Mesenchymal stem cell (in vitro differentiated cells and primary cell): ENCODE measurements around the gene TMEM129.
A peak's percentile ranks its signal among the peaks of the same experiment; 100 is the strongest.

ENCODE experiments used
- DNase-seq: peaks from one replicate; pipeline ENCODE4 v3.0.0-alpha.2; 2013
- H2AFZ ChIP-seq: one replicate; pipeline ENCODE4 v1.6.1; 2013; ENCODE audit warnings: low read depth, mild to moderate bottlenecking, control low read depth, inconsistent platforms, low read length, moderate library complexity
- H2AK5ac ChIP-seq: 2 replicates; pipeline ENCODE4 v1.6.1; 2013; ENCODE audit warnings: low read length, moderate library complexity, mild to moderate bottlenecking, inconsistent platforms; ENCODE audit not compliant: severe bottlenecking
- H2BK120ac ChIP-seq: one replicate; pipeline ENCODE4 v1.6.1; 2013; ENCODE audit warnings: low read depth, mild to moderate bottlenecking, inconsistent platforms, low read length, moderate library complexity
- H2BK12ac ChIP-seq, 2 experiments: one replicate each; pipeline ENCODE4 v1.6.1; 2013; ENCODE audit warnings: inconsistent platforms in 2 of 2, low read length in 2 of 2, mild to moderate bottlenecking in 2 of 2, moderate library complexity in 2 of 2, control low read depth in 1 of 2
- H2BK15ac ChIP-seq: one replicate; pipeline ENCODE4 v1.6.1; 2013; ENCODE audit warnings: mild to moderate bottlenecking, low read depth, inconsistent platforms; ENCODE audit not compliant: poor library complexity, severe bottlenecking
- H2BK5ac ChIP-seq: 2 replicates; pipeline ENCODE4 v1.6.1; 2013; ENCODE audit warnings: low read depth, mild to moderate bottlenecking, low read length, control low read depth, inconsistent platforms; ENCODE audit not compliant: poor library complexity, severe bottlenecking
- H3K14ac ChIP-seq, 2 experiments: one replicate each; pipeline ENCODE4 v1.6.1; 2013; ENCODE audit warnings: inconsistent platforms in 2 of 2, low read length in 2 of 2, control low read depth in 1 of 2, mild to moderate bottlenecking in 1 of 2, moderate library complexity in 1 of 2
- H3K18ac ChIP-seq, 2 experiments: one replicate each; pipeline ENCODE4 v1.6.1; 2013; ENCODE audit warnings: inconsistent platforms in 2 of 2, low read length in 2 of 2, control low read depth in 1 of 2, low read depth in 1 of 2, mild to moderate bottlenecking in 1 of 2
- H3K23ac ChIP-seq, 2 experiments: one replicate each; pipeline ENCODE4 v1.6.1; 2013; ENCODE audit warnings: inconsistent platforms in 2 of 2, low read length in 2 of 2, mild to moderate bottlenecking in 2 of 2, moderate library complexity in 2 of 2, control low read depth in 1 of 2
- H3K27ac ChIP-seq: 2 replicates; pipeline ENCODE4 v1.5.1; 2013; ENCODE audit warnings: mild to moderate bottlenecking, moderate library complexity, low read length, control low read depth, inconsistent platforms; ENCODE audit not compliant: poor library complexity, severe bottlenecking
- H3K27me3 ChIP-seq, 2 experiments: 2 replicates each; pipeline versions ENCODE4 v1.6.1 to v1.7.0; 2013; ENCODE audit warnings: low read length in 2 of 2, mild to moderate bottlenecking in 2 of 2, moderate library complexity in 2 of 2, control low read depth in 1 of 2, inconsistent platforms in 1 of 2; ENCODE audit not compliant: control insufficient read depth in 1 of 2, insufficient read depth in 1 of 2
- H3K36me3 ChIP-seq, 2 experiments: 2 replicates each; pipeline versions ENCODE4 v1.6.1 to v1.7.0; 2013; ENCODE audit warnings: low read length in 2 of 2, control low read depth in 1 of 2, inconsistent platforms in 1 of 2, low read depth in 1 of 2, mild to moderate bottlenecking in 1 of 2; ENCODE audit not compliant: insufficient read depth in 2 of 2, control insufficient read depth in 1 of 2
- H3K4ac ChIP-seq, 2 experiments: one replicate each; pipeline ENCODE4 v1.6.1; 2013; ENCODE audit warnings: inconsistent platforms in 2 of 2, low read length in 2 of 2, mild to moderate bottlenecking in 2 of 2, moderate library complexity in 2 of 2, control low read depth in 1 of 2, low read depth in 1 of 2
- H3K4me1 ChIP-seq: 2 replicates; pipeline ENCODE4 v1.6.1; 2013; ENCODE audit warnings: low read depth, low read length, control low read depth; ENCODE audit not compliant: control insufficient read depth, insufficient read depth
- H3K4me2 ChIP-seq: 2 replicates; pipeline ENCODE4 v1.6.1; 2013; ENCODE audit warnings: low read length, mild to moderate bottlenecking, inconsistent platforms; ENCODE audit not compliant: poor library complexity, severe bottlenecking
- H3K4me3 ChIP-seq, 2 experiments: 2 replicates each; pipeline versions ENCODE4 v1.5.1 to v1.7.0; 2013; ENCODE audit warnings: low read length in 2 of 2, mild to moderate bottlenecking in 2 of 2, control low read depth in 1 of 2, low read depth in 1 of 2; ENCODE audit not compliant: insufficient read depth in 1 of 2
- H3K79me1 ChIP-seq: replicated peaks from 2 replicates; pipeline ENCODE4 v1.6.1; 2013; ENCODE audit warnings: mild to moderate bottlenecking, control low read depth, low read length, inconsistent platforms; ENCODE audit not compliant: poor library complexity, severe bottlenecking
- H3K9ac ChIP-seq: 2 replicates; pipeline ENCODE4 v1.7.0; 2013; ENCODE audit warnings: mild to moderate bottlenecking, low read length, moderate library complexity
- H3K9me3 ChIP-seq: 2 replicates; pipeline ENCODE4 v1.7.0; 2013; ENCODE audit warnings: mild to moderate bottlenecking, low read length; ENCODE audit not compliant: control insufficient read depth
- H4K8ac ChIP-seq: one replicate; pipeline ENCODE4 v1.6.1; 2013; ENCODE audit warnings: inconsistent platforms, mild to moderate bottlenecking, low read length, moderate library complexity
- H4K91ac ChIP-seq: one replicate; pipeline ENCODE4 v1.6.1; 2013; ENCODE audit warnings: mild to moderate bottlenecking, low read length, inconsistent platforms
- WGBS: methylation state at CpG from one replicate; pipeline ENCODE4 v1.1.7; 2013; ENCODE audit warnings: mixed read lengths; 5-methylcytosine and 5-hydroxymethylcytosine counted together

The TMEM129 gene

GRCh38 chr4:1669850-1670249 is 51.3 kb downstream of the TMEM129 start:
- DNase-seq = no peak
- 95% methylated on average over 21 of the region's 21 CpGs for WGBS
- H3K14ac ChIP-seq = no peak overlapping the region
- no peak overlapping the region for H2BK15ac ChIP-seq
- H4K91ac ChIP-seq = no peak overlapping the region
- H4K8ac ChIP-seq = no peak overlapping the region
- H3K4ac ChIP-seq = no peak overlapping the region
- no peak overlapping the region for H2AFZ ChIP-seq
- H2BK5ac ChIP-seq = no peak overlapping the region
- peaks cover 0 to 2% of the 10 kb centered on the region in 2 experiments for H3K27me3 ChIP-seq
- H3K4me1 ChIP-seq = peaks cover 10% of the 10 kb centered on the region
- H3K4me3 ChIP-seq = no peak overlapping the region
- no peak overlapping the region for H3K18ac ChIP-seq
- H2AK5ac ChIP-seq = no peak overlapping the region
- H3K9ac ChIP-seq = no peak overlapping the region
- no peak overlapping the region for H2BK12ac ChIP-seq
- no peak overlapping the region for H2BK120ac ChIP-seq
- H3K79me1 ChIP-seq = peaks cover 4% of the 10 kb centered on the region
- no peak overlapping the region for H3K23ac ChIP-seq
- no peaks in the 10 kb centered on the region for H3K9me3 ChIP-seq
- H3K4me2 ChIP-seq = no peak overlapping the region
- no peak overlapping the region for H3K27ac ChIP-seq
- H3K36me3 ChIP-seq = peaks cover 0 to 17% of the 10 kb centered on the region in 2 experiments

- Histone ChIP-seq H2BK15ac (no peak overlapping the region), H3K36me3 (peaks cover 0 to 17% of the 10 kb centered on the region in 2 experiments), H3K9me3 (no peaks in the 10 kb centered on the region), H3K23ac (no peak overlapping the region), H3K4ac (no peak overlapping the region), H3K79me1 (peaks cover 4% of the 10 kb centered on the region), H4K8ac (peak overlapping the region; percentile 35), H3K4me2 (no peak overlapping the region), H3K9ac (no peak overlapping the region), H4K91ac (no peak overlapping the region), H2BK5ac (no peak overlapping the region), H2AFZ (no peak overlapping the region), H2AK5ac (no peak overlapping the region), H3K27me3 (no peaks in the 10 kb centered on the region), H3K27ac (no peak overlapping the region), H2BK120ac (no peak overlapping the region), H3K14ac (peak overlapping the region in 1 of 2 experiments; percentile 35), H2BK12ac (no peak overlapping the region), H3K18ac (no peak overlapping the region), H3K4me3 (no peak overlapping the region), H3K4me1 (peaks cover 10% of the 10 kb centered on the region)
- no peak for DNase-seq
- 91% methylated on average over 12 of the region's 12 CpGs for WGBS
These were observed 51.9 kb downstream of the TMEM129 start for GRCh38 chr4:1669270-1669669.

- Histone ChIP-seq H4K8ac (no peak overlapping the region), H3K4me1 (peaks cover 10% of the 10 kb centered on the region), H2BK12ac (no peak overlapping the region), H2AFZ (no peak overlapping the region), H3K36me3 (peaks cover 0 to 17% of the 10 kb centered on the region in 2 experiments), H3K14ac (no peak overlapping the region), H3K9me3 (no peaks in the 10 kb centered on the region), H3K9ac (no peak overlapping the region), H3K4me2 (no peak overlapping the region), H3K18ac (no peak overlapping the region), H3K27me3 (no peaks in the 10 kb centered on the region), H4K91ac (no peak overlapping the region), H3K79me1 (peaks cover 1% of the 10 kb centered on the region), H2BK5ac (no peak overlapping the region), H3K4me3 (no peak overlapping the region), H3K23ac (no peak overlapping the region), H2BK120ac (no peak overlapping the region), H2AK5ac (no peak overlapping the region), H3K4ac (no peak overlapping the region), H2BK15ac (no peak overlapping the region), H3K27ac (no peak overlapping the region)
- DNase-seq = no peak
- WGBS = 83% methylated on average over 8 of the region's 8 CpGs
These were observed 52.7 kb downstream of the TMEM129 start for GRCh38 chr4:1668488-1668840.

GRCh38 chr4:1667273-1667672 is 53.9 kb downstream of the TMEM129 start:
- Histone ChIP-seq H3K4ac (no peak overlapping the region), H3K4me2 (no peak overlapping the region), H4K91ac (no peak overlapping the region), H3K9ac (no peak overlapping the region), H2BK12ac (no peak overlapping the region), H3K23ac (no peak overlapping the region), H3K79me1 (peaks cover 1% of the 10 kb centered on the region), H2BK120ac (no peak overlapping the region), H3K27ac (no peak overlapping the region), H3K9me3 (no peaks in the 10 kb centered on the region), H2AK5ac (no peak overlapping the region), H4K8ac (no peak overlapping the region), H2AFZ (no peak overlapping the region), H3K36me3 (peaks cover 0 to 17% of the 10 kb centered on the region in 2 experiments), H2BK15ac (no peak overlapping the region), H3K27me3 (no peaks in the 10 kb centered on the region), H3K4me1 (peaks cover 10% of the 10 kb centered on the region), H3K14ac (no peak overlapping the region), H2BK5ac (no peak overlapping the region), H3K18ac (no peak overlapping the region), H3K4me3 (no peak overlapping the region)
- WGBS = 94% methylated on average over 15 of the region's 15 CpGs
- DNase-seq = no peak
